ENCODE results near the gene CACNA2D4. TPM values are rescaled to one million over a fixed set of nuclear protein-coding genes. Genes with fewer than 3 reads are reported as not detected.

Gene CACNA2D4
- total and polyA plus RNA-seq, 2 donors (not counting 1 experiment from before 2014, with no cell fraction given), result 0.68 to 0.99 TPM

GRCh38 chr12:1864456-1864855 lies 54.0 kb downstream of the CACNA2D4 start:
- H3K4me1 ChIP-seq (ENCODE audit: control insufficient read depth, extremely low read depth, insufficient read depth, low read length), result no peaks in the 10 kb centered on the region
- H4K20me1 ChIP-seq (ENCODE audit: control insufficient read depth, extremely low read depth, insufficient read depth, low read length), result no peaks in the 10 kb centered on the region
- no peak overlapping the region for H3K27ac ChIP-seq (ENCODE audit: insufficient read depth, low read length)
- DNase-seq (ENCODE audit: low read depth in 2 of 2), result no peak
- H2AFZ ChIP-seq (ENCODE audit: low read length), result no peak overlapping the region
- no peaks in the 10 kb centered on the region for H3K9me3 ChIP-seq (ENCODE audit: control insufficient read depth, insufficient read depth, low read depth, low read length)
- no peak overlapping the region for H3K9ac ChIP-seq (ENCODE audit: insufficient read depth, low read length)
- H3K79me2 ChIP-seq (ENCODE audit: control insufficient read depth, insufficient read depth, low read length), result no peaks in the 10 kb centered on the region
- no peak overlapping the region for H3K4me3 ChIP-seq (replicated peaks in 1 of 4; ENCODE audit: control extremely low read depth in 1 of 4, insufficient read depth in 1 of 4, low read depth in 3 of 4, low read length in 4 of 4)
- H3K27me3 ChIP-seq (ENCODE audit: control insufficient read depth, insufficient read depth, low read length), result peaks cover 2% of the 10 kb centered on the region
- TF ChIP-seq CTCF (conservative IDR thresholded peaks at IDR 0.05 in 1 of 2, IDR thresholded peaks at IDR 0.05 in 1 of 2; ENCODE audit: low read depth in 1 of 2, low read length in 2 of 2) (no peak), EZH2 (IDR thresholded peaks at IDR 0.05; ENCODE audit: low read length, missing control alignments) (no peak)
- no peaks in the 10 kb centered on the region for H3K36me3 ChIP-seq (ENCODE audit: control insufficient read depth, insufficient read depth, low read length)
- H3K4me2 ChIP-seq (ENCODE audit: extremely low read depth, insufficient read depth, low read length), result no peak overlapping the region

GRCh38 chr12:1863823-1864222 lies 54.6 kb downstream of the CACNA2D4 start:
- no peak overlapping the region for H3K9ac ChIP-seq (ENCODE audit: insufficient read depth, low read length)
- no peak for DNase-seq (ENCODE audit: low read depth in 2 of 2)
- no peaks in the 10 kb centered on the region for H3K36me3 ChIP-seq (ENCODE audit: control insufficient read depth, insufficient read depth, low read length)
- H3K79me2 ChIP-seq (ENCODE audit: control insufficient read depth, insufficient read depth, low read length), result no peaks in the 10 kb centered on the region
- TF ChIP-seq EZH2 (IDR thresholded peaks at IDR 0.05; ENCODE audit: low read length, missing control alignments) (no peak), CTCF (conservative IDR thresholded peaks at IDR 0.05 in 1 of 2, IDR thresholded peaks at IDR 0.05 in 1 of 2; ENCODE audit: low read depth in 1 of 2, low read length in 2 of 2) (no peak)
- H3K4me2 ChIP-seq (ENCODE audit: extremely low read depth, insufficient read depth, low read length), result no peak overlapping the region
- H4K20me1 ChIP-seq (ENCODE audit: control insufficient read depth, extremely low read depth, insufficient read depth, low read length), result no peaks in the 10 kb centered on the region
- no peak overlapping the region for H3K4me3 ChIP-seq (replicated peaks in 1 of 4; ENCODE audit: control extremely low read depth in 1 of 4, insufficient read depth in 1 of 4, low read depth in 3 of 4, low read length in 4 of 4)
- H3K27ac ChIP-seq (ENCODE audit: insufficient read depth, low read length), result no peak overlapping the region
- peaks cover 2% of the 10 kb centered on the region for H3K27me3 ChIP-seq (ENCODE audit: control insufficient read depth, insufficient read depth, low read length)
- no peaks in the 10 kb centered on the region for H3K4me1 ChIP-seq (ENCODE audit: control insufficient read depth, extremely low read depth, insufficient read depth, low read length)
- H2AFZ ChIP-seq (ENCODE audit: low read length), result no peak overlapping the region
- no peaks in the 10 kb centered on the region for H3K9me3 ChIP-seq (ENCODE audit: control insufficient read depth, insufficient read depth, low read depth, low read length)

GRCh38 chr12:1862973-1863372 lies 55.5 kb downstream of the CACNA2D4 start:
- Histone ChIP-seq H3K9ac (ENCODE audit: insufficient read depth, low read length) (no peak overlapping the region), H3K27me3 (ENCODE audit: control insufficient read depth, insufficient read depth, low read length) (peaks cover 2% of the 10 kb centered on the region), H2AFZ (ENCODE audit: low read length) (no peak overlapping the region), H3K79me2 (ENCODE audit: control insufficient read depth, insufficient read depth, low read length) (no peaks in the 10 kb centered on the region), H3K4me3 (replicated peaks in 1 of 4; ENCODE audit: control extremely low read depth in 1 of 4, insufficient read depth in 1 of 4, low read depth in 3 of 4, low read length in 4 of 4) (no peak overlapping the region), H3K36me3 (ENCODE audit: control insufficient read depth, insufficient read depth, low read length) (no peaks in the 10 kb centered on the region), H3K4me1 (ENCODE audit: control insufficient read depth, extremely low read depth, insufficient read depth, low read length) (no peaks in the 10 kb centered on the region), H3K9me3 (ENCODE audit: control insufficient read depth, insufficient read depth, low read depth, low read length) (no peaks in the 10 kb centered on the region), H3K27ac (ENCODE audit: insufficient read depth, low read length) (no peak overlapping the region), H3K4me2 (ENCODE audit: extremely low read depth, insufficient read depth, low read length) (no peak overlapping the region), H4K20me1 (ENCODE audit: control insufficient read depth, extremely low read depth, insufficient read depth, low read length) (no peaks in the 10 kb centered on the region)
- TF ChIP-seq CTCF (conservative IDR thresholded peaks at IDR 0.05 in 1 of 2, IDR thresholded peaks at IDR 0.05 in 1 of 2; ENCODE audit: low read depth in 1 of 2, low read length in 2 of 2) (no peak), EZH2 (IDR thresholded peaks at IDR 0.05; ENCODE audit: low read length, missing control alignments) (no peak)
- DNase-seq (ENCODE audit: low read depth in 2 of 2), result no peak
